ENCODE results near the gene TMEM150A. TPM values are rescaled to one million over a fixed set of nuclear protein-coding genes. Genes with fewer than 3 reads are reported as not detected.

Gene TMEM150A
- total and polyA plus RNA-seq, 2 of the 13 experiments (the other 11 are each of a cell fraction or from before 2014, with no cell fraction given): 30.1 to 70.4 TPM

- TF ChIP-seq ZNF616 (CRISPR knock-in tag; IDR thresholded peaks at IDR 0.05; ENCODE audit: low read depth) (no peak), REXO4 (CRISPR knock-in tag; IDR thresholded peaks at IDR 0.05; ENCODE audit: borderline replicate concordance) (no peak), ZNF580 (CRISPR knock-in tag; IDR thresholded peaks at IDR 0.05; ENCODE audit: borderline replicate concordance, low read depth) (peak; percentile 48; the same call in 1 of the 2 replicates), ZNF629 (CRISPR knock-in tag; conservative IDR thresholded peaks at IDR 0.05) (no peak), TEAD3 (CRISPR knock-in tag; optimal IDR thresholded peaks at IDR 0.05; ENCODE audit: borderline replicate concordance) (no peak), CSRNP1 (CRISPR knock-in tag; IDR thresholded peaks at IDR 0.05) (peak; percentile 58; the same call in 1 of the 2 replicates), U2AF1 (optimal IDR thresholded peaks at IDR 0.05; ENCODE audit: low read depth, low read length) (no peak), FOXO1 (CRISPR knock-in tag; IDR thresholded peaks at IDR 0.05) (peak; percentile 84; the same call in 1 of the 2 replicates), GTF2F1 (IDR thresholded peaks at IDR 0.05; ENCODE audit: low read length) (no peak), SP2 (CRISPR knock-in tag; IDR thresholded peaks at IDR 0.05) (no peak), NFIB (CRISPR knock-in tag; IDR thresholded peaks at IDR 0.05; ENCODE audit: borderline replicate concordance) (no peak), ARID3A (IDR thresholded peaks at IDR 0.05; ENCODE audit: low read depth, low read length) (no peak), ZNF577 (CRISPR knock-in tag; IDR thresholded peaks at IDR 0.05; ENCODE audit: borderline replicate concordance, low read depth) (no peak), ELF3 (CRISPR knock-in tag; IDR thresholded peaks at IDR 0.05) (peak; percentile 95), ATF2 (CRISPR knock-in tag; IDR thresholded peaks at IDR 0.05) (no peak), KDM6A (CRISPR knock-in tag; IDR thresholded peaks at IDR 0.05; ENCODE audit: low read depth) (no peak), CREM (IDR thresholded peaks at IDR 0.05) (no peak), CREM (CRISPR knock-in tag; IDR thresholded peaks at IDR 0.05) (no peak), ZNF567 (CRISPR knock-in tag; IDR thresholded peaks at IDR 0.05; ENCODE audit: borderline replicate concordance) (0 out of 2 replicates have a peak, but pooled peaks have one; percentile 77), RELA (CRISPR knock-in tag; IDR thresholded peaks at IDR 0.05) (no peak), ZNF335 (CRISPR knock-in tag; IDR thresholded peaks at IDR 0.05) (no peak), RXRA (CRISPR knock-in tag; IDR thresholded peaks at IDR 0.05) (no peak), CAMTA2 (CRISPR knock-in tag; IDR thresholded peaks at IDR 0.05; ENCODE audit: borderline replicate concordance) (no peak), HNF1B (CRISPR knock-in tag; IDR thresholded peaks at IDR 0.05) (peak; percentile 91), HDAC1 (CRISPR knock-in tag; IDR thresholded peaks at IDR 0.05) (peak; percentile 68)
These were observed 12.3 kb downstream of the TMEM150A start (continued) for GRCh38 chr2:85589982-85590791.
